Measurements from ENCODE around the gene RAD9A. TPM values are rescaled to one million over a fixed set of nuclear protein-coding genes. Genes with fewer than 3 reads are reported as not detected.

The RAD9A gene
- total RNA-seq, 2 experiments from 2014 or later = 31.0 to 39.1 TPM

GRCh38 chr11:67433536-67434394 lies 42.0 kb downstream of the RAD9A start:
- Mint-ChIP-seq H3K27ac (peak overlapping the region; percentile 81), H3K4me1 (ENCODE audit: low read depth) (peaks cover 47% of the 10 kb centered on the region), H3K4me3 (peak overlapping the region; percentile 49), H3K27me3 (no peaks in the 10 kb centered on the region), H3K36me3 (peaks cover 49% of the 10 kb centered on the region), H3K9me3 (no peaks in the 10 kb centered on the region)
- ChIA-PET POLR2A (interaction anchor here (0.8 to 1.3 kb wide), 4 partner anchors 29 to 45 kb away, joined by 3 read pairs; no protein-coding TSS in a partner anchor), CTCF (interaction anchor here (0.6 kb wide), 1 partner anchor 10 kb away, joined by 5 read pairs; no protein-coding TSS in a partner anchor)
- DNase-seq = peak; percentile 54
- intact Hi-C loops (cut with micrococcal nuclease) = loop anchor here (1.0 kb wide), 1 partner anchor 80 kb away; the partner anchor contains the start of gene POLD4

DNA sequence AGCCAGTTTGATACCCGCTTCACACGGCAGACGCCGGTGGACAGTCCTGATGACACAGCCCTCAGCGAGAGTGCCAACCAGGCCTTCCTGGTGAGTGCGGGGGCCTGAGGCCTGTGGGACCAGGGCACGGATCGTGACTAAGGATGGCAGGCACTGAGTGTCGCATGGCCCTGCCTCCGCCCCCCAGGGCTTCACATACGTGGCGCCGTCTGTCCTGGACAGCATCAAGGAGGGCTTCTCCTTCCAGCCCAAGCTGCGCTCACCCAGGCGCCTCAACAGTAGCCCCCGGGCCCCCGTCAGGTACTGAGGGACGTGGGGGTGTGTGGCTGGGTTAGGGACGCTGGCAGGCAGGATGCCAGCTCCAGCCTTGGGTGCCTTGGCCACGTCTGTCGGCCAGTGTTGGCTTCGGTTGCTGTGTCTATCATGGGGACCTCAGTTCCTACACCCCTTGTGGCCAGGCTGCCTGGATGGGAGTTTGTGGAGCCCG lies 42.7 kb downstream of the RAD9A start:
- DNase-seq = peak; percentile 65
- ChIA-PET POLR2A (interaction anchor here (1.0 to 6.8 kb wide), 3 partner anchors 34 to 52 kb away, joined by 3 to 67 read pairs (median 3); partner anchors contain the start of gene AIP), CTCF (no interaction called here)
- Mint-ChIP-seq H3K27me3 (no peaks in the 10 kb centered on the region), H3K36me3 (peaks cover 56% of the 10 kb centered on the region), H3K27ac (peak overlapping the region; percentile 81), H3K4me1 (ENCODE audit: low read depth) (peaks cover 51% of the 10 kb centered on the region), H3K9me3 (no peaks in the 10 kb centered on the region), H3K4me3 (peak overlapping the region; percentile 49)
- intact Hi-C loops (cut with micrococcal nuclease) = loop anchor here (1.0 kb wide), 1 partner anchor 81 kb away; the partner anchor contains the start of gene POLD4

- intact Hi-C loops (cut with micrococcal nuclease) = no loop called here
- Mint-ChIP-seq H3K9me3 (no peaks in the 10 kb centered on the region), H3K27ac (peak overlapping the region; percentile 95), H3K27me3 (no peaks in the 10 kb centered on the region), H3K4me3 (peak overlapping the region; percentile 85), H3K36me3 (peaks cover 61% of the 10 kb centered on the region), H3K4me1 (ENCODE audit: low read depth) (peaks cover 53% of the 10 kb centered on the region)
- peak; percentile 59 for DNase-seq
- ChIA-PET POLR2A (interaction anchor here (4.0 to 6.8 kb wide), 2 partner anchors 27 to 51 kb away, joined by 22 to 67 read pairs; partner anchors contain the start of gene AIP), CTCF (no interaction called here)
Measured at GRCh38 chr11:67435031-67435726, 43.4 kb downstream of the RAD9A start.

- Mint-ChIP-seq H3K27me3 (no peaks in the 10 kb centered on the region), H3K9me3 (no peaks in the 10 kb centered on the region), H3K4me1 (ENCODE audit: low read depth) (peaks cover 56% of the 10 kb centered on the region), H3K27ac (peak overlapping the region; percentile 95), H3K4me3 (peak overlapping the region; percentile 85), H3K36me3 (peaks cover 59% of the 10 kb centered on the region)
- ChIA-PET CTCF (interaction anchor here (1.3 to 3.9 kb wide), 2 partner anchors 16 to 33 kb away, joined by 3 to 46 read pairs; partner anchors contain the start of genes PPP1CA and TBC1D10C), POLR2A (interaction anchor here (0.9 to 6.8 kb wide), 13 partner anchors 8 to 179 kb away, joined by 3 to 68 read pairs (median 8); partner anchors contain the start of genes AIP, CDK2AP2, PPP1CA and RPS6KB2)
- DNase-seq = no peak
- intact Hi-C loops (cut with micrococcal nuclease) = loop anchor here (2.0 kb wide), 1 partner anchor 31 kb away; the partner anchor contains the start of gene TBC1D10C
Measured at GRCh38 chr11:67435727-67436458, 44.1 kb downstream of the RAD9A start.

- peak; percentile 90 for DNase-seq
- intact Hi-C loops (cut with micrococcal nuclease) = loop anchor here (1.0 to 2.0 kb wide), 2 partner anchors 8 to 32 kb away; partner anchors contain the start of genes RPS6KB2 and TBC1D10C
- Mint-ChIP-seq H3K4me3 (peak overlapping the region; percentile 85), H3K9me3 (no peaks in the 10 kb centered on the region), H3K27ac (peak overlapping the region; percentile 95), H3K4me1 (ENCODE audit: low read depth) (peaks cover 59% of the 10 kb centered on the region), H3K27me3 (no peaks in the 10 kb centered on the region), H3K36me3 (peaks cover 58% of the 10 kb centered on the region)
- POLR2A ChIA-PET = interaction anchor here (0.9 to 6.8 kb wide), 18 partner anchors 8 to 178 kb away, joined by 3 to 68 read pairs (median 6); partner anchors contain the start of genes AIP, CDK2AP2, PITPNM1 and PPP1CA
- CTCF ChIA-PET = interaction anchor here (0.8 to 3.9 kb wide), 7 partner anchors 8 to 80 kb away, joined by 3 to 46 read pairs (median 5); partner anchors contain the start of genes PITPNM1, PPP1CA, RPS6KB2 and TBC1D10C
Measured at GRCh38 chr11:67436459-67437081, 44.8 kb downstream of the RAD9A start.

GRCh38 chr11:67437082-67437808 lies 45.5 kb downstream of the RAD9A start, which contains the start of gene PTPRCAP:
PTPRCAP (minus strand) TSS chr11:67437682; CDS start chr11:67437619, 63 bp downstream.
- DNase-seq = peak; percentile 85
- Mint-ChIP-seq H3K36me3 (peaks cover 51% of the 10 kb centered on the region), H3K4me1 (ENCODE audit: low read depth) (peaks cover 59% of the 10 kb centered on the region), H3K27ac (peak within 1 kb of the TSS; percentile 95), H3K9me3 (no peaks in the 10 kb centered on the region), H3K27me3 (no peaks in the 10 kb centered on the region), H3K4me3 (peak within 1 kb of the TSS; percentile 85)
- ChIA-PET POLR2A (interaction anchor here (0.9 to 6.8 kb wide), 22 partner anchors 9 to 177 kb away, joined by 3 to 68 read pairs (median 6); partner anchors contain the start of genes AIP, CDK2AP2, PITPNM1 and PPP1CA), CTCF (interaction anchor here (0.8 to 3.9 kb wide), 14 partner anchors 9 to 81 kb away, joined by 3 to 46 read pairs (median 4); partner anchors contain the start of genes CDK2AP2, PITPNM1, PPP1CA and RPS6KB2)
- intact Hi-C loops (cut with micrococcal nuclease) = loop anchor here (1.0 to 2.0 kb wide), 2 partner anchors 9 to 32 kb away; partner anchors contain the start of genes RPS6KB2 and TBC1D10C

- CTCF ChIA-PET = interaction anchor here (0.9 to 3.9 kb wide), 12 partner anchors 9 to 70 kb away, joined by 3 to 46 read pairs (median 4); partner anchors contain the start of genes CDK2AP2, PITPNM1, PPP1CA and RPS6KB2
- peak overlapping the region; percentile 95 for H3K27ac Mint-ChIP-seq
- H3K4me3 Mint-ChIP-seq = peak overlapping the region; percentile 85
- H3K9me3 Mint-ChIP-seq = no peaks in the 10 kb centered on the region
- H3K4me1 Mint-ChIP-seq (ENCODE audit: low read depth) = peaks cover 59% of the 10 kb centered on the region
- POLR2A ChIA-PET = interaction anchor here (0.8 to 6.8 kb wide), 20 partner anchors 10 to 166 kb away, joined by 3 to 68 read pairs (median 6); partner anchors contain the start of genes AIP, CDK2AP2, PITPNM1 and PPP1CA
- DNase-seq = no peak
- intact Hi-C loops (cut with micrococcal nuclease) = loop anchor here (1.0 to 2.0 kb wide), 4 partner anchors 9 to 47 kb away; partner anchors contain the start of genes RPS6KB2, TBC1D10C and TMEM134
- peaks cover 49% of the 10 kb centered on the region for H3K36me3 Mint-ChIP-seq
- no peaks in the 10 kb centered on the region for H3K27me3 Mint-ChIP-seq
Measured at GRCh38 chr11:67437809-67438157, 46.0 kb downstream of the RAD9A start.

GRCh38 chr11:67438158-67438902 lies 46.5 kb downstream of the RAD9A start:
- H3K36me3 Mint-ChIP-seq = peaks cover 47% of the 10 kb centered on the region
- H3K27ac Mint-ChIP-seq = peak overlapping the region; percentile 95
- ChIA-PET CTCF (interaction anchor here (0.9 to 3.9 kb wide), 16 partner anchors 9 to 87 kb away, joined by 3 to 46 read pairs (median 4); partner anchors contain the start of genes CDK2AP2, PITPNM1, PPP1CA and RPS6KB2), POLR2A (interaction anchor here (0.8 to 6.8 kb wide), 21 partner anchors 9 to 192 kb away, joined by 3 to 68 read pairs (median 6); partner anchors contain the start of genes AIP, CLCF1, NUDT8 and PITPNM1)
- no peaks in the 10 kb centered on the region for H3K9me3 Mint-ChIP-seq
- peak; percentile 91 for DNase-seq
- peaks cover 55% of the 10 kb centered on the region for H3K4me1 Mint-ChIP-seq (ENCODE audit: low read depth)
- H3K27me3 Mint-ChIP-seq = no peaks in the 10 kb centered on the region
- peak overlapping the region; percentile 85 for H3K4me3 Mint-ChIP-seq
- intact Hi-C loops (cut with micrococcal nuclease) = loop anchor here (2.0 kb wide), 2 partner anchors 30 to 46 kb away; partner anchors contain the start of gene TMEM134

All from activated CD4-positive, alpha-beta memory T cell treated with anti-CD3 and anti-CD28 coated beads for 36 hours (primary cell).